Ovary (tissue), 3 donors: ENCODE measurements around the gene PTGDR.

Experiments used
- POLR2A ChIP-seq: fragments of 450-650 bp; IDR thresholded peaks from one replicate; pipeline ENCODE4 v1.6.1; 2017; ENCODE audit warnings: antibody characterized with exemption, mild to moderate bottlenecking, moderate library complexity
- TF ChIP-seq, protein P1 (sequence below), 3 donors: fragments of 450-650 bp in 2 of 3; fragments of 200-600 bp in 1 of 3; IDR thresholded peaks; one replicate each; pipeline versions ENCODE4 v1.5.1 to v1.8.0; 2016 to 2022; ENCODE audit warnings: antibody characterized with exemption in 3 of 3, mild to moderate bottlenecking in 1 of 3
- donor health status: DM: no; HTN: no; CAD: no.

DNA sequence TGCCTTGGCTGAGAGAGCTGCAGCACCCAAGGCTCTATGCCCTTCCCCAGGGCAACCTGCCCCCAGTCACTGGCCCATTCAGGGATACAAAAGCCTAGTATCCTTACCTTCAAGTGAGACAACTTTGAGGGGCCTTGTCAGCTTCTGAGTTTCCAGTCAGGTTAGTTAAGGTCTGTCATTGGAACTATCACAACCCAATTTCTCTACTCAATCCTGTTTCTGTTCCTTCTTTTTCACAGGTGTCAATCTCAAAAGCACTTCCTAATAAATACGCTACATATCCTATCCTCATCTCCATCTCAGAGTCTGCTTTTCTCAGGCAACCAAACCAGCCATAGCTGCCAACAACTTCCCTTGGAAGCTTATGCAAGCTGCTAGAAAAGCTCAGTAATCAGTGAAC is 4.9 kb upstream of the PTGDR start:
- TF ChIP-seq POLR2A, result no peak
- TF ChIP-seq, protein P1, sequence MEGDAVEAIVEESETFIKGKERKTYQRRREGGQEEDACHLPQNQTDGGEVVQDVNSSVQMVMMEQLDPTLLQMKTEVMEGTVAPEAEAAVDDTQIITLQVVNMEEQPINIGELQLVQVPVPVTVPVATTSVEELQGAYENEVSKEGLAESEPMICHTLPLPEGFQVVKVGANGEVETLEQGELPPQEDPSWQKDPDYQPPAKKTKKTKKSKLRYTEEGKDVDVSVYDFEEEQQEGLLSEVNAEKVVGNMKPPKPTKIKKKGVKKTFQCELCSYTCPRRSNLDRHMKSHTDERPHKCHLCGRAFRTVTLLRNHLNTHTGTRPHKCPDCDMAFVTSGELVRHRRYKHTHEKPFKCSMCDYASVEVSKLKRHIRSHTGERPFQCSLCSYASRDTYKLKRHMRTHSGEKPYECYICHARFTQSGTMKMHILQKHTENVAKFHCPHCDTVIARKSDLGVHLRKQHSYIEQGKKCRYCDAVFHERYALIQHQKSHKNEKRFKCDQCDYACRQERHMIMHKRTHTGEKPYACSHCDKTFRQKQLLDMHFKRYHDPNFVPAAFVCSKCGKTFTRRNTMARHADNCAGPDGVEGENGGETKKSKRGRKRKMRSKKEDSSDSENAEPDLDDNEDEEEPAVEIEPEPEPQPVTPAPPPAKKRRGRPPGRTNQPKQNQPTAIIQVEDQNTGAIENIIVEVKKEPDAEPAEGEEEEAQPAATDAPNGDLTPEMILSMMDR (IDR thresholded peaks at IDR 0.05), result no peak
